HG03342 (cell line): ENCODE measurements around the gene ANKS1B.
A peak's percentile ranks its signal among the peaks of the same experiment; 100 is the strongest.
"Not testable (repeated sequence)": the region's sequence is repeated elsewhere in the genome, so short reads cannot be mapped to it uniquely, and the experiment has no call there.

Source experiments
- ATAC-seq: cut with Tn5 transposase; IDR thresholded peaks from one replicate; pipeline ENCODE4 v1.9.1; 2021; ENCODE audit warnings: mild to moderate bottlenecking, moderate library complexity; ENCODE audit not compliant: unreplicated experiment

ANKS1B gene

DNA sequence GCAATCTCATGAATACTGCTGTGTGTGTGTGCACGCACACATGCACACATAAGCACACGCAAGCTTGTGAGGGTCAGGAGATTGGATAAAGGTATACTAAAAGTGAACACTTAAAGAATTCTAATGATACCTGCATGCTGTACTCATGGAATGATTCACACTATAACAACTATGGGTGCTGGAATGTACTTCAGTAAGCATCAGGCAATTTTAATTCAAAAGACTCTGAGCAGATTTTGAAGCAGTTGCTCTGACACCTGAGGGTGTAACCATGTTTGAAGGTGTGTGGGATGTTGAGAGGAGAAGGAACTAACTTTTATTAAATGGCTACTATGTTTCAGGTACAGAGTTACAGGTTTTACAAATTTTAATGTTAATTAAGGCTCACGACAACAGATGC lies 275.6 kb downstream of the ANKS1B start:
- no peak for ATAC-seq

DNA sequence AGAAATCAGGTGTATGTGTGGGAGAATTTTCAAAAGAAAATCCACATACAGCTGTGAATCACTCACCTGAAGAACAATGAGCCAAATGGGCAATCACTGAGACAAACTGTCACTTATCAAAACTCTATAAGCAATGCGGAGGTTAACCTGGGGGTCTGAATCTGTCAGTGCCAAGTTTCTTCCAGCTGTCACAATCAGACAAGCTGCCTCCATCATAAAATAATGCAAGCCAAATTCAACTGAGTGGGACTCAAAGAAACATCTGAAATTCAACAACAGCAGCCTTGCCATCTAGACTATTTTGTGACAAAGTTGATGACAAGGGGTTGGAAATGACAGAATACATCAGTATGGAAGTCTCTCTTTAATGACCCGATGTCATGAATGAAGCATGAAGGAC lies 276.9 kb downstream of the ANKS1B start:
- no peak for ATAC-seq

DNA sequence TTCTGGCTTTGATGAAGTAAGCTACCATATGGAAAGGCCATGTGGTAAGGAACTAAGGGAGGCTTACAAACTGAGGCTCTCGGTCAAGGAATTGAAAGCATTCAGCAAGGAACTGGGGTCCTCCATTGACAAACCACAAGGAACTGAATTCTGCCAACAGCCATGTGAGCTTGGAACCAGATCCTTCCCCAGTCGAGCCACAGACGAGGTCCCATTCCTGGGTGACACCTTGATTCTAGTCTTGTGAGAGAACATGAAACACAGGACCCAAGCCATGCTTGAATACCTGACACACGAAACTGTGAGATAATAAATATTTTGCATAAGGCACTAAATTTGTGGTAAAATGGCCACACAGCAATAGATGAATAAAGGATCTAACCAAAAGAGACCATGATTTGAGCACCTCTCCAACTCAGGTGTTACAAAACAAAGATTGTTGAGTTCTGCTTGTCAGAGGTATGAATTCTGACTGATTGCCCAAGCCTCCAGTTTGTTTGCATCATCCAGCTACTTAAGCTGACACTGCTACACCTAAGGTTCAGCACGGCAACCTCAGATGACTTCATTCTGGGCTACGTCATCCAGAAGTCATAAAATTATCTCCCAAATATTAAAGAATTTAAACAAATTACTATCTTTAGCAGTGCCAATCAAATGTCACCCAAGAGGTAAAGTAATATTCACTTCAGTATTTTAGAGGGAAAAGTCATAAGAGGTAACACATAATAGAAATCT lies 277.8 kb downstream of the ANKS1B start:
- no peak for ATAC-seq

DNA sequence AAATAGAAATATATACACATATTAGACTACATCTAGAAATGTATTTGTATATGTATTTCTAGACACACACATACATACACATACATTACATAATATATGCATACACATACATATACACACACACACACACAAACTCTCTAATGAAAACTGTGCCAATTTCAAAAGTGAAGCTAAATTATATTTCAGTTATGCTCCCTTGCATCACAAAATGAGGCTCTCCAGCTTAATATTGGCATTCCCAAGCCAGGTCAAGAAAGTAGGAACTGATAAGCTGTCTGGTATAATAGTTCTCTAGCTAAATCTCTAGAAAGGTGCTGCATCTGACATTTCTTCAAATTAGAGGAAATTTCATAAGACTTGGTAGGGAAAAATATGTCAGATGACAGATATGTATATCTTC lies 280.3 kb downstream of the ANKS1B start:
- no peak for ATAC-seq

DNA sequence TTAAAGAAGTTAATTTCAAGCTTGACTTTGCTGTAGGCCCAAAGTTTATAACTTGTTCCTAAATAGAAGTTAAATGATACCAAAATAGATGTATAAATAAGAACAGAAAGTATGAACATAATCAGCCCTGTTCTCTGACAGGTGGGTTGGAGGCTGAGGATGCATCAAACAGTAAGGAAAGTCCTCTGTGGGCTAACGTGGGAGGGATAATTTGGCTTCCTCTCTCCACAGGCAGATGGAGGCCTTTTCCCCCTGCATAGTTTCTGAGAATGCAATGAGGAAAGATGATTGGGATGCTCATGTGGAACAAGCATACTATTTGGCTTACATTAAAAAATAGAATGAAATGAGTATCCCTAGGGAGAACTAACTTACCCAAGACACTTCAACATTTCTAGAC lies 280.7 kb downstream of the ANKS1B start:
- no peak for ATAC-seq

DNA sequence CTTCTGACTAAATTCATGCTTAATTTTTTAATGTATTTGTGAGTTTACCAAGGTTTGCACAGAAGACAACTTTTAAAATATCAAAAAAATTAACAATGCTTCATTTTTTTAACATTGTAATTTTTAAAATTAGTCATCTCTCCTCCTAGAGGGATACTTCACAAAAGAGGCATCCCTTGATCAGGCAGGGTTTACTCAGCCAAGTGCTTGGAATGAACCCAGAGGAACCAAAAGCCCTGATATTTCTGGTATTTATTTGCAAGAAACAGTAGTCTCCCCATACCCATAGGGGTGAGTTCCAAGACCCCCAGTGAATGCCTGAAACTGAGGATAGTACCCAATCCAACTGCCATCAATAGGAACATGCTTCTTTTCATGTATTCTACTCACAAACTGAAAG lies 284.7 kb downstream of the ANKS1B start:
- ATAC-seq, result no peak

DNA sequence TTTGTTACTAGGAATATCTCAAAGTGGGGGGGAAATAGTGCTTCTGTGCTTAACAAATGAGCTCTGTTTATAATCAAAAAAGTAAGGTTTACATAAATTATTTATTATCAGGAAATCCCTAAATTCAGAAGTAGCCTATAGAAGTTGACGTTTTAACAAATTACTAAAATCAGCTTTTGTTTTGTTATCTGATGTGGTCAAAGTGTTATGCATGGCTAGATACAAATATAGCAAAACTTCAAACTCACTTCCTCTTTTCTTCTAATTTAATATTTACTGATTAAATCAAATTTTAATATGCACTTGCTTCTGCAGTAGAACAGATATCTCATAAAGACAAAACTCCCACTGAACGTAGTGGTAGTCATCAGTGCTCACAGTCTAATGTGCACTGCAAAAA lies 289.7 kb downstream of the ANKS1B start:
- ATAC-seq, result no peak

DNA sequence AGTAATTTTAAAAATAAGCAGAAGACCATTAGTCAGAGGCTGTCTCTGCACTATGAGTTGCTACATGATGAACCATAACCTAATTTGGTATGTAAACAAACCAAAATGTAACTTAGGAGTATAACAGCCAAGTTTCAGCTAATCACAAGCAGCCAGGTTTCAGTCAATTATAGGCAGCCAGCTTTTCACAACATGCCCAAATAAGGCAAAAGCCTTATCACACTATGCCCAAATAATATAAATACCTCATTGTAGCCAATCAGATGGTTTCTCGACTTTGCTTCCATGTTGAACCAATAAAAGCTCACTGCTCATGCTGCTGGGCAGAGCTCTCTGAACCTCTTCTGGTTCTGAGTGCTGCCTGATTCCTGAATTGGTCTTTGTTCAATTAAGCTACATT lies 298.6 kb downstream of the ANKS1B start:
- ATAC-seq, result no peak

DNA sequence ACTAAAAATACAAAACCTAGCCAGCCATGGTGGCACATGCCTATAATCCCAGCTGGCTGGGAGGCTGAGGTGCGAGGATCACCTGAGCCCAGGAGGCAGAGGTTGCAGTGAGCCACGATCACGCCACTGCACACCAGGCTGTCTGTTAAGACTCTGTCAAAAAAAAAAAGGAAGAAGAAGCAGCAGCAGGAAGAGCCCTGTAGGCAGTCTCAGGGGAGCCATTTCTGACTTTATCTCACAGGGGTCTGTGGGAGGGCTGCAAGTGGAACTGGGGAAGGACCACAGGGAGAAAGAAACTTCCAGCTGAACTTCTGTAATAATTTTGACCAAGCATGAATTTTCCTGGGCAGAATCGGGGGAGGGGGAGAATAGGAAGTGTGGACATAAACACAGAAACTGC lies 304.5 kb downstream of the ANKS1B start:
- ATAC-seq, result no peak

DNA sequence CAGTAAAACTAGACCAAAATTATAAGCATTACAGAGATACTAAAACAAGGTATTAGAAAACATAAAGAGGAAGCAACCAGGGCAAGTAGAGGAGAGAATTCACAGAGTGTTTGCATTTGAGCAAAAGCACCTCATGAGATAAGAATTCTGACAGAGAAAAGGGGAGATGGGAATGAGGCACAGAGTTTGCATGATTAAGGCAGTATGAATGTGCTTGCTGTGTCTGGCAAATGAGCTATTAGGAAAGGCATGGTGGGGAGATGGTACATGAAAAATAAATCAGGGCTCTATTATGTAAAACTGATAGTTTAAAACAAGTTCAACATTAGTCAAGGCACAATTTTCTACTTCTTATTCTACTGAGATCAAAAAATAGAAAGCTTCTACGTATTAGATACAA lies 314.1 kb downstream of the ANKS1B start:
- no peak for ATAC-seq

DNA sequence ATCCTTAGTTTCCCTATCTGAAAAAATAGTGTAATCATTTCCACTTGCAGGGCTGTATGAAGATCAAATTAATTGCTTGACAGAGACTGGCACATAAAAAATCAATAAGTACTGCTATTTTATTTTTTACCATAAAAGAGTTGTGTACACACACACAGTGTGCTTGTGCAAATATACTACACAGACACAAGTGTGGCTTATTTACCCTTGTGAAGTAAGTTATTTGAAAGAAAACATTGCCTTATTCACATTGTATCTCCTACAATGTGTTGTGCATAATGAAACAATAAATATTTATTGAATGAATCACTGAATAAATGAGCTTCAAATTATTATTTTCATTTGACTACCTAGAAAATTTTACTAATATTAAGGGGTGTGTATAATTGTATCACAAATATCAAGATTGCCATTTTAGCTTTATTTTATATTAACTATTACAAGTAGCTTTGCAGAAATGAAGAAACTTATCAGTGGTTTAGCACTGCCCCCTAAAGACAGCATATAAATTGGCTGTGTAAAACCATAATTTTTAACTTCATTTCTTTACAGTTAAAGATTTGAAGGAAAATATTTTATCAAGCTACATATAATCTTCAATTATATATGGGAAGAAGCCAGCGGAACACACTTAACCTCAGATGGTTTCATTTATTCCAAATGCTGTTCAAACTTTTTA lies 325.9 kb downstream of the ANKS1B start:
- no peak for ATAC-seq

DNA sequence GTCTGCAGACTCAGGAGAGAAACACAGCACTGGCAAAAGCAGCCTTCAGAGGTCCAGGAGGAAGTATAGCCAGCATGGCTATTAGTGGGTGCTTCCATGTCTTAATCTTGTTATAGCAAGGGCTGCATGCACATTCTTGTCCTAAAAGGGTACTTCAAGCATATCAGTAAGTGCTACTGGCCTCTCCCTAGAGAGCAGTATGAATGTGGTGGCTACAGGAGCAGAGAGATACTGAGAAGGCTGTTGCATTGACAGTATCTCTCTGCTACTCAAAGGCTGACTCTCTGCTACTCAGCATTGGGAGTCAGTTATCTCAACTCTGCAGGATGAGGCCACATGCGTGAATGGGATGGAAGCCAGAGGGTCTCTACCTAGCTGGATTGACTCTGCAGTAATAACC lies 335.2 kb downstream of the ANKS1B start:
- ATAC-seq, result no peak

DNA sequence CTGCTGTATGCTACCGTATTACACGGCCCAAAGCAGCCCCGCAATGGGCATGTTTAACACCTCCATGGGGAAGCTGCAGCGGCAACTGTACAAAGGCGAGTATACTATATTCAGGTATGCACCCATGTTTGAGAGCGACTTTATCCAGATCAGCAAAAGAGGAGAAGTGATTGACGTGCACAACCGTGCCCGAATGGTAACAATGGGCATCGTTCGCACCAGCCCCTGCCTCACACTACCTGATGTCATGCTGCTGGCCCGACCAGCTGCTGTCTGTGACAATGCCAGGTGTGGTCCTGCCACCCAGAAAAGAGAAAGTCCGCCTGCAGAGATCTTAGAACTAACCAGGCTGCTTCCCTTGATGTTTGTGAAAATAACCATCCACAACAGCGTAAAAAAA lies 336.6 kb downstream of the ANKS1B start:
- no peak for ATAC-seq

DNA sequence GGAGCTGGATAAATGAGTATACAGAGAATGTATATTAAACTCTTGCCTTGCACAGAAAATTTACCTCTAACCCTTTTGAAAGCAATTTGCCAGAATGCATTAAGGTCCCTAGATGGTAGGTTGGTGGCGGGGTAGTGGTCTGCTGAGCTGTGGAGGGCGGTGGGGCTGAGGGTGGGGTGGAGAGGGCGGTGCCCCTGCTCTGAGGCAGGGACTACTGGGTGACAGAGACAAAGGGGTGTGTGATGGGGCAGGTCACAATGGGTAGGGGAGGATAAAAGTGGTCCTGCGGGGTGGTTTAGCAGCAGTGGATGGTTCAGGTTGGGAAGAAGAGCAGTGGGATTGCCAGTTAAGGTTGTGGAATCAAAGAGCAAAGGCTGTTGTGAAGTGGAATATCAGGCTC lies 337.3 kb downstream of the ANKS1B start, which contains the start of gene GARIN6:
Gene GARIN6 (plus strand): TSS at position 301 of the 400 bp plus-strand sequence. CDS start 422 bp downstream, outside the sequence.
- ATAC-seq, result no peak

DNA sequence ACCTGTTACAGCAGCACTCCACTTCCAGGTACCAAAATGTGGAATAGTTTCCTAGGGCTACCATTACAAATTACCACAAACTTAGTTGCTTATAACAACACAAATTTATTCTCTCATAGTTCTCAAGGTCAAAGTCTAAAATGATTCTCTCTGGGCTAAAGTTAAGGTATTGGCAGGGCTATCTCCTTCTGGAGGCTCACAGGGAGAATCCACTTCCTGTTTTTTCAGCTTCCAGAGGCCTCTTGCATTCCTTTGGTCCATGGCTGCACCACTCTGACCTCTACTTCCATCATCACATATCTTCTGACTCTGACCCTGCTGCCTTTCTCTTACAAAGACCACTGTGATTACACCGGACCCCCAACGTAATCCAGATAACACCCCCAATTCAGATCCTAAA lies 340.1 kb downstream of the ANKS1B start:
- ATAC-seq, result no peak

DNA sequence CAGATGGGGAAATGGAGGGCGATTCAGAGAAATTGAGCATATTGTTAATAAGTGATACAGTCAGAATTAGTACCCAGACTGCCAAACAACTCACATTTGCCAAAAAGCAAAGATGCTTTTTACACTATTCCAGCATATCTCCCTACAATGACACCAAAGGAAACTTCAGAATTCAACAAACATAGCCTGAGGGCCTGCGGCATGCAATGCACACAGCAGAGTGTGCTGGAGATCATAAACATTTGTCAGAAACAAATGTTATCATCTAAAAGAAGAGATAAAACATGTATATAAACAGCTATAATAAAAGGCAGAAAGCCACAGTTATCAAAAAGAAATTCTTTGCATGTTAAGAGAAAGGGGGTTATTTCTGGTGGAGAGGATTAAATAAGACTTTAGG lies 357.3 kb downstream of the ANKS1B start:
- ATAC-seq, result no peak

DNA sequence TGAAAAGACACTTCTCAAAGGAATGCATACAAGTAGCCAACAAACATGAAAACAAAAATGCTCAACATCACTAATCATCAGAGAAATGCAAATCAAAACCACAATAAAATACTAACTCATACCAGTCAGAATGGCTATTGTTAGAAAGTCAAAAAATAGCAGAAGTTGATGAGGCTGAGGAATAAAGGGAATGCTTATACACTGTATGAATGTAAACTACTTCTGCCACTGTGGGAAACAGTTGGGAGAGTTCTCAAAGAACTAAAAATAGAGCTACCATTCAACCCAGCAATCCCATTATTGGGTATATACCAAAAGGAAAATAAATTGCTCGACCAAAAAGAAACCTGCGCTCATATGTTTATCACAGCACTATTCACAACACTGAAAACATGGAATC lies 360.1 kb downstream of the ANKS1B start:
- ATAC-seq, result not testable (repeated sequence)

DNA sequence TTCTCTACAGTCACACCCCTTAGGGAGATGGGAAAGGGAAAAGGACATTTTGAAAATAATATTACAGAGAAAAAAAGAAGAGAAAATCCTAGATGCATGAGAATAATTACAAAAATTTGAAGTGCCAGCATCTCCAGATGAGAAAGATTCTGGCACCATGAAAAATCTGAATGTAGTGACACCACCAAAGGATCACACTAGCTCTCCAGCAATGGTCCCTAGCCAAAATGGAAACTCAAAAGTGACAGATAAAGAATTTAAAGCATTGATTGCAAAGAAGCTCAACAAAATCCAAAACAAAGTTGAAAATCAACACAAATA lies 364.6 kb downstream of the ANKS1B start:
- no peak for ATAC-seq

DNA sequence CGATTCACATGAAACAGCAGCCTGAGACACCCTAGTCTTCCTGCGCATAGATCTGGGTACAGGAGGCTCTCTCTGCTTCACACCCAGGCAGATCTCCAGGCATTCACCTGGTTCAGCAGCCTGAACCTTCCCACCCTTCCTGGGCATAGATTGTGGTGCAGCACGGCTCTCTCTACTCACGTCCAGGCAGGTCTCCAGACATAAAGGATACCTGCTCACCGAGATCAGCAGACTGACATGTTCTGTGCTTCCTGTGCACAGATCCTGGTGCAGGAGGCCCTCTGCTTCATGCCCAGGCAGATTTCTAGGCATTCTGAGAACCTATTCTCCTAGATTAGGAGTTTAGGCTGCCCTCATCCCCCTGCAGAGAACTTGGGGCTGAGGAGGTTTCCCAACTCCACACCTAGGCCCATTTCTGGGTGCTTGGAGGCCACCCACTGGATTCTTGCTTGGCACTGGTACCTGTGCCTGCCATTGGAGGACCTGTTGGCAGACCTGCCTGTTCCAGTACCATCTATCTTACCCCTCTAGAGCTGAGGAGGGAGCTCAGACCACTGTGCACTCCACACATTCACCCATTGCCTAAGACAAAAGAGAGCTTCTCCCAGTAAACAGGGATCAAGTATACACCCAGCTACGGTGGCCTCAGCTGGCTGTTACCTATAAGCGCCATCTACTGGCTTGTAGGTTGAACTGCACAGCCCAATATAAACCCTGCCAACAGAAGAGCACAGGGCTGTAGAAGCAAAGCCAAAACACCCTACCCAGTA lies 365.2 kb downstream of the ANKS1B start:
- ATAC-seq, result peak; percentile 97

DNA sequence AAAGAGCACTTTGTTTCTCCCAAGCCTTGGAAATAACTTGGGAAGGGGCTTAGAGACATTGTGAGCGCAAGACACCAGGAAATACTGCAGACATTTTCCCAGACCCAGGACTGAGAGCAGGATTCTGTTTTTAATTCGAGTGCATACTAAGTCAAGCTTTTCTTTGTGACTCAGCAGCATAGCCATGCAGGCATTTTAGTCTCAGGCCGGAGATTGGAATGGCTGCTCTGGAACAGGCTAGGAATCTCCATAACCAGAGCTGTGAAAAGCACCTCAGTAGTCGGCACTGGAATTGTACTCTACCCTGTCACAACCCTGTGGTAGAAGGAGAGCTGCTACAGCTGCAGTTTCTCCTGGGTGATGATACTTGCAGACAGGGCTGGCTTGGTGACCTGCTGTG lies 366.1 kb downstream of the ANKS1B start:
- ATAC-seq, result no peak

DNA sequence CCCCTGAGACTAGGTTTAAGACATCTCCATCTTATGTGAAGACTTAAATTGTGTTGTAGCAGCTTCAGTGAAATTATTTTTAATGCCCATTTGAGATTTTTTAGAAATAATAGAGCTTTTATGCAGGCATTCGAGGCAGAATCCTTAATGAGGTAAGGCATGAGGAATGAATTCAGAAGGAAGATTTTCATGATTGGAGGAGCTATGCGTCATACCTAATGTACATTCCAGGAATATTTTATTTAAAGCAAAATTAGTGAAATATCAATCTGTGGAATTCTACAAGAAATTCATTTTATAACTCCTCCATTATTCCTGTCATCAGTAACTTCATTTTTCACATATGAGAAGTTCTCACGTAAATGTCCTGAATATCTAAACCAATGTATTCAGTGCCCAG lies 373.1 kb downstream of the ANKS1B start:
- no peak for ATAC-seq

DNA sequence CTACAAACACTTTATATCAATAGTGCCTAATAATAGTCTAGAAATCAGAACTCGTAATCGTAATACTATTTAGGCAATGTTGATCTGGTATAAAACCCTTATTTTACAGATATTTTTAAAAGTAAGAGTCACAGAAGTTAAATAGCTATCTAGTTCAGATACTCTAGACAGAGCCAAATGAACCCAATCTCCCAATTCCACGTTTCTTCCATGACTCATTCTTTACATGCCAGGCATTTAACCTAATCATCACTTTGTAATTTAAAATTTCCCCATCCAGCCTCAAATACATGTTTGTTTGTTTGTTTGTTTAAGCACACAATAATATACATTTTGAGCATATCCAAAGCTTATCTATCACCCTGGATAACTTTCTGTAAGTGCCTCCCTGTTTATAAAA lies 373.6 kb downstream of the ANKS1B start:
- no peak for ATAC-seq
